T-helper 1 cell treated with Interleukin-12 subunit alpha and Interleukin-12 subunit beta and Interleukin-4 antibody, amounts not matched to agents 30 μg/mL and 1 μg/mL, for 36 hours (primary cell): ENCODE measurements around the gene BCL11A.

ENCODE experiments used
- H3K27ac Mint-ChIP-seq: one replicate; pipeline ENCODE4 v1.8.0; 2021; ENCODE audit warnings: mild to moderate bottlenecking, mixed read lengths
- H3K27me3 Mint-ChIP-seq: one replicate; pipeline ENCODE4 v1.8.0; 2021; ENCODE audit warnings: low read depth, mixed read lengths
- H3K36me3 Mint-ChIP-seq: one replicate; pipeline ENCODE4 v1.8.0; 2021; ENCODE audit warnings: low read depth, mixed read lengths
- H3K4me1 Mint-ChIP-seq: one replicate; pipeline ENCODE4 v1.8.0; 2021; ENCODE audit warnings: low read depth, mixed read lengths
- H3K4me3 Mint-ChIP-seq: one replicate; pipeline ENCODE4 v1.8.0; 2021; ENCODE audit warnings: mild to moderate bottlenecking, moderate library complexity, mixed read lengths
- H3K9me3 Mint-ChIP-seq: one replicate; pipeline ENCODE4 v1.8.0; 2021; ENCODE audit warnings: mixed read lengths

The BCL11A gene

GRCh38 chr2:60519231-60519863 is 34.1 kb downstream of the BCL11A start:
- H3K9me3 Mint-ChIP-seq, result no peaks in the 10 kb centered on the region
- H3K36me3 Mint-ChIP-seq, result no peaks in the 10 kb centered on the region
- no peak overlapping the region for H3K4me3 Mint-ChIP-seq
- no peaks in the 10 kb centered on the region for H3K4me1 Mint-ChIP-seq
- H3K27ac Mint-ChIP-seq, result no peak overlapping the region
- H3K27me3 Mint-ChIP-seq, result peaks cover 19% of the 10 kb centered on the region

- Mint-ChIP-seq H3K4me3 (no peak overlapping the region), H3K27me3 (peaks cover 13% of the 10 kb centered on the region), H3K36me3 (no peaks in the 10 kb centered on the region), H3K9me3 (no peaks in the 10 kb centered on the region), H3K4me1 (no peaks in the 10 kb centered on the region), H3K27ac (no peak overlapping the region)
Measured at GRCh38 chr2:60518567-60518966, 34.9 kb downstream of the BCL11A start.

GRCh38 chr2:60517446-60517845 is 36.0 kb downstream of the BCL11A start:
- Mint-ChIP-seq H3K36me3 (no peaks in the 10 kb centered on the region), H3K27ac (no peak overlapping the region), H3K4me1 (no peaks in the 10 kb centered on the region), H3K27me3 (peaks cover 11% of the 10 kb centered on the region), H3K4me3 (no peak overlapping the region), H3K9me3 (no peaks in the 10 kb centered on the region)

- H3K9me3 Mint-ChIP-seq, result no peaks in the 10 kb centered on the region
- peaks cover 8% of the 10 kb centered on the region for H3K27me3 Mint-ChIP-seq
- H3K4me3 Mint-ChIP-seq, result no peak overlapping the region
- no peak overlapping the region for H3K27ac Mint-ChIP-seq
- H3K4me1 Mint-ChIP-seq, result no peaks in the 10 kb centered on the region
- no peaks in the 10 kb centered on the region for H3K36me3 Mint-ChIP-seq
Measured at GRCh38 chr2:60516826-60517225, 36.6 kb downstream of the BCL11A start.

- Mint-ChIP-seq H3K9me3 (no peaks in the 10 kb centered on the region), H3K27me3 (peaks cover 7% of the 10 kb centered on the region), H3K4me3 (no peak overlapping the region), H3K4me1 (no peaks in the 10 kb centered on the region), H3K27ac (no peak overlapping the region), H3K36me3 (no peaks in the 10 kb centered on the region)
Measured at GRCh38 chr2:60516383-60516811, 37.1 kb downstream of the BCL11A start.

- Mint-ChIP-seq H3K4me3 (no peak overlapping the region), H3K9me3 (no peaks in the 10 kb centered on the region), H3K4me1 (no peaks in the 10 kb centered on the region), H3K27me3 (peaks cover 7% of the 10 kb centered on the region), H3K27ac (no peak overlapping the region), H3K36me3 (no peaks in the 10 kb centered on the region)
Measured at GRCh38 chr2:60515721-60516226, 37.7 kb downstream of the BCL11A start.

GRCh38 chr2:60513996-60514395 is 39.5 kb downstream of the BCL11A start:
- Mint-ChIP-seq H3K27me3 (peaks cover 15% of the 10 kb centered on the region), H3K4me1 (no peaks in the 10 kb centered on the region), H3K27ac (no peak overlapping the region), H3K4me3 (no peak overlapping the region), H3K9me3 (no peaks in the 10 kb centered on the region), H3K36me3 (no peaks in the 10 kb centered on the region)

GRCh38 chr2:60513191-60513590 is 40.3 kb downstream of the BCL11A start:
- peaks cover 15% of the 10 kb centered on the region for H3K27me3 Mint-ChIP-seq
- H3K4me1 Mint-ChIP-seq, result no peaks in the 10 kb centered on the region
- H3K27ac Mint-ChIP-seq, result no peak overlapping the region
- H3K36me3 Mint-ChIP-seq, result no peaks in the 10 kb centered on the region
- H3K9me3 Mint-ChIP-seq, result no peaks in the 10 kb centered on the region
- no peak overlapping the region for H3K4me3 Mint-ChIP-seq

- Mint-ChIP-seq H3K9me3 (no peaks in the 10 kb centered on the region), H3K36me3 (no peaks in the 10 kb centered on the region), H3K27ac (no peak overlapping the region), H3K4me1 (no peaks in the 10 kb centered on the region), H3K27me3 (peaks cover 21% of the 10 kb centered on the region), H3K4me3 (no peak overlapping the region)
Measured at GRCh38 chr2:60512641-60513040, 40.8 kb downstream of the BCL11A start.

GRCh38 chr2:60512062-60512622 is 41.3 kb downstream of the BCL11A start:
- Mint-ChIP-seq H3K4me3 (no peak overlapping the region), H3K9me3 (no peaks in the 10 kb centered on the region), H3K36me3 (no peaks in the 10 kb centered on the region), H3K27me3 (peaks cover 24% of the 10 kb centered on the region), H3K4me1 (no peaks in the 10 kb centered on the region), H3K27ac (no peak overlapping the region)

- H3K9me3 Mint-ChIP-seq, result no peaks in the 10 kb centered on the region
- H3K27me3 Mint-ChIP-seq, result peaks cover 24% of the 10 kb centered on the region
- no peak overlapping the region for H3K4me3 Mint-ChIP-seq
- H3K4me1 Mint-ChIP-seq, result no peaks in the 10 kb centered on the region
- no peaks in the 10 kb centered on the region for H3K36me3 Mint-ChIP-seq
- H3K27ac Mint-ChIP-seq, result no peak overlapping the region
Measured at GRCh38 chr2:60510713-60511112, 42.7 kb downstream of the BCL11A start.

GRCh38 chr2:60509066-60509465 is 44.4 kb downstream of the BCL11A start:
- H3K36me3 Mint-ChIP-seq, result no peaks in the 10 kb centered on the region
- no peak overlapping the region for H3K27ac Mint-ChIP-seq
- no peaks in the 10 kb centered on the region for H3K9me3 Mint-ChIP-seq
- peaks cover 24% of the 10 kb centered on the region for H3K27me3 Mint-ChIP-seq
- no peak overlapping the region for H3K4me3 Mint-ChIP-seq
- H3K4me1 Mint-ChIP-seq, result no peaks in the 10 kb centered on the region

GRCh38 chr2:60508339-60508917 is 45.0 kb downstream of the BCL11A start:
- Mint-ChIP-seq H3K36me3 (no peaks in the 10 kb centered on the region), H3K4me3 (no peak overlapping the region), H3K27ac (no peak overlapping the region), H3K27me3 (peaks cover 22% of the 10 kb centered on the region), H3K4me1 (no peaks in the 10 kb centered on the region), H3K9me3 (no peaks in the 10 kb centered on the region)

GRCh38 chr2:60507211-60507965 is 46.1 kb downstream of the BCL11A start:
- no peaks in the 10 kb centered on the region for H3K36me3 Mint-ChIP-seq
- H3K4me3 Mint-ChIP-seq, result no peak overlapping the region
- no peaks in the 10 kb centered on the region for H3K4me1 Mint-ChIP-seq
- no peaks in the 10 kb centered on the region for H3K9me3 Mint-ChIP-seq
- no peak overlapping the region for H3K27ac Mint-ChIP-seq
- peaks cover 21% of the 10 kb centered on the region for H3K27me3 Mint-ChIP-seq

GRCh38 chr2:60505880-60506260 is 47.6 kb downstream of the BCL11A start:
- H3K4me1 Mint-ChIP-seq, result no peaks in the 10 kb centered on the region

More at GRCh38 chr2:60505880-60506260, 47.6 kb downstream of the BCL11A start:
- peaks cover 21% of the 10 kb centered on the region for H3K27me3 Mint-ChIP-seq
- H3K4me3 Mint-ChIP-seq, result no peak overlapping the region
- no peak overlapping the region for H3K27ac Mint-ChIP-seq
- no peaks in the 10 kb centered on the region for H3K9me3 Mint-ChIP-seq
- H3K36me3 Mint-ChIP-seq, result no peaks in the 10 kb centered on the region
